ENCODE data around the gene SRRM1.

Gene SRRM1, protein sequence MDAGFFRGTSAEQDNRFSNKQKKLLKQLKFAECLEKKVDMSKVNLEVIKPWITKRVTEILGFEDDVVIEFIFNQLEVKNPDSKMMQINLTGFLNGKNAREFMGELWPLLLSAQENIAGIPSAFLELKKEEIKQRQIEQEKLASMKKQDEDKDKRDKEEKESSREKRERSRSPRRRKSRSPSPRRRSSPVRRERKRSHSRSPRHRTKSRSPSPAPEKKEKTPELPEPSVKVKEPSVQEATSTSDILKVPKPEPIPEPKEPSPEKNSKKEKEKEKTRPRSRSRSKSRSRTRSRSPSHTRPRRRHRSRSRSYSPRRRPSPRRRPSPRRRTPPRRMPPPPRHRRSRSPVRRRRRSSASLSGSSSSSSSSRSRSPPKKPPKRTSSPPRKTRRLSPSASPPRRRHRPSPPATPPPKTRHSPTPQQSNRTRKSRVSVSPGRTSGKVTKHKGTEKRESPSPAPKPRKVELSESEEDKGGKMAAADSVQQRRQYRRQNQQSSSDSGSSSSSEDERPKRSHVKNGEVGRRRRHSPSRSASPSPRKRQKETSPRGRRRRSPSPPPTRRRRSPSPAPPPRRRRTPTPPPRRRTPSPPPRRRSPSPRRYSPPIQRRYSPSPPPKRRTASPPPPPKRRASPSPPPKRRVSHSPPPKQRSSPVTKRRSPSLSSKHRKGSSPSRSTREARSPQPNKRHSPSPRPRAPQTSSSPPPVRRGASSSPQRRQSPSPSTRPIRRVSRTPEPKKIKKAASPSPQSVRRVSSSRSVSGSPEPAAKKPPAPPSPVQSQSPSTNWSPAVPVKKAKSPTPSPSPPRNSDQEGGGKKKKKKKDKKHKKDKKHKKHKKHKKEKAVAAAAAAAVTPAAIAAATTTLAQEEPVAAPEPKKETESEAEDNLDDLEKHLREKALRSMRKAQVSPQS

DNA sequence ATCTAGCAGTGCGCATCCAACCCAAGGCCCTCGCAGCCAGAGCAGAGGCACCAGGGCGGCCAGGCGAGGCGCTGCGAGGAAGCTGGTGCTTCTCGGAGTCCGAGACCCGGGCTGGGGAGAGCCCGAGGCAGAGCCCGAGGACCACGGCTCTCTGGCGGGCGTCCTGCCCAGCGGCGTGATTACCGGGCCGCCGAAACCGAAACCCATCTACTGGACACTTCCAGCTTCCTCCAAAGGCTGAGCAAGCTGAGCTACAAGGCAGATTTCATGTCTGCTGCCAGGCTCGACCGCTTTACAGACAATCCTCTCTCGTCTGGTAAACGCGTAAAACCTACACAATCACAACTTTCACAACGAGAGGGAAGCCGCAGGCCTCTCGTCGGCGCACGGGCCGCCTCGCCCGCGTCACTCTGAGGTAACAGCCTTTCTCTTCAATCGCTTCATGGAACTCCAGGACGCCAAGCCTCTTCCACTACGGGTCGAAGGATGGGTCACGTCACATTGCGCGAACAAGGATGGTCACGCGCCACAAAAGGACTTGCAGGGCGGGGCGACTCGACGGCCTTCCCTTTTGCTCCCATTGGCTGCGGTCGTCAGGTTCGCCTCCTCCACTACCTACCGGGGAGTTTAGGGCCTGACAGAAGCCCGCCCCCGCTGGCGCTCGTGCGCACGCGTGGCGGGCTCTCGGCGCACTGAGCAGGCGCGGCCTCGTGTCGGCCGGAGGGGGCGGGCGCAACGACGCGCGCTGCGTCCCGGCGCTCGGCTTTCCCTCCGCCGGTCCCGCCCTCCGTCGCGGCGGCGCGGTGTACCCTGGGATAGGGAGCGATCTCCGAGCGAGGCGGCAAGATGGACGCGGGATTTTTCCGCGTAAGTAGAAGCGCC is at the start of gene SRRM1:
Gene SRRM1 (plus strand): TSS at position 822 of the 882 bp plus-strand sequence. CDS start 25 bp downstream, at position 847.
- peak; percentile 99 for DNase-seq (ENCODE audit: low spot score)

DNA sequence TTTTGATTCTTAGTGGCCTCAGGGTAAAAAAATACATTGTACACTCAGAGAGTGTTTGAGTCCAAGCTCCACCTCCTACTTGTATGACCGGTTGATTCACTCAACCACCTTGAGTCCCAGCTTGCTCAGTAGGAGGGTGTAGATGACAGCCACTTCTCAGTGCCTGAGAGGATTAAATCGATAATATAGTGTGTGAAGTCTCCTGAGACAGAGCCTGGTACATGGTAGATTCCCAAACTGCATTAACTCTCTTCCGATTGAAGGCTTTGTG is 48.8 kb upstream of the SRRM1 start:
- DNase-seq (ENCODE audit: low spot score): no peak

DNA sequence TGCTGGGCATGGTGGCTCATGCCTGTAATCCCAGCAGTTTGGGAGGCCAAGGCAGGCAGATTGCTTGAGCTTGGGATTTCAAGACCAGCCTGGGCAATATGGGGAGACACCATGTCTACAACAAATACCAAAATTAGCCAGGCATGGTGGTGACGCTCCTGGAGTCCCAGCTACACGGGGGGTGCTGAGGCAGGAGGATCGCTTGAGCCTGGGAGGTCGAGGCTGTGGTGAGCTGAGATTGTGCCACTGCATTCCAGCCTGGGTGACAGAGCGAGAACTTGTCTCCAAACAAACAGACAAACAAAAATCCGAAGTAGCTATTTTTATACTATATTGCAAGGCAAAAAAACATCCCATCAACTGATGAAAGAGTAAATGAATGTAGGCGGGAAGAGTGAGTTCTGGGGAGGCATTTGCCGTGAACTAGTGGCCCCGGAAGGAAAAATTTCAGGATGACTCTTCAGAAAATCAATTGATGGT is 46.7 kb upstream of the SRRM1 start:
- DNase-seq (ENCODE audit: low spot score): no peak

DNA sequence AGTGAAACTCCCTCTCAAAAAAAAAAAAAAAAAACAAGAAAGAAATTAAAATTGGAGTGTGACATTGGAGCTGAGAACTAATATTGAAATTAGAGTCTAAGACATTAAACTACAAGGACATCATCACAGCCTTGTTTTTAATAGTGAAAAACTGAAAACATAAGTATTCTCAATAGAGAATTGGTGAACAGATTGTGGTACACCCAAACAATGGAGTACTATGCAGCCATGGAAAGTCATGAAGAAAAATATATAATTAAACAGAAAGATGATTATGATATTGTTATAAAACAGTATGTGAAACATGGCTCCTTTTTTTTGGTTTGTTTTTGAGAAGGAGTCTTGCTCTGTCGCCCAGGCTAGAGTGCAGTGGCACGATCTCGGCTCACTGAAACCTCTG is 43.8 kb upstream of the SRRM1 start:
- DNase-seq (ENCODE audit: low spot score): no peak

DNA sequence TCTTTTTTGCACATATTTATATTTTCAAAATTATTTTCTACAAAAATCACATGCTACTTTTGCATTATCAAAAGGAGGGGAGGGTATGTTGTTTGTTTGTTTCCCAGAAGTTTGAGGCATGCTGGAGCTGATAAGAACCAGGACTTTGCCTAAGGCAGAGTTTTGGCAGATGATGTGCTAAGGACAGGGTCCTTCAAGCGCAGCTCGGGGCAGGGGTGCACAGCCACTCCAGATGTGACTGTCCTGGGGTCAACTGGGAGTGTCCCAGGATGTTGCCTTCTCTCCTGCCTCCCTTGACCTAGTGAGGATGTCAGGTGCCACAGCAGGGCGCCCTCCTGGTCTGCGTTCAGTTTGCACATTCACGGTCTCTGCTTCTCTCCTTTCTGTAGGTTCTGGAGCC is 42.6 kb upstream of the SRRM1 start:
- DNase-seq (ENCODE audit: low spot score): no peak

DNA sequence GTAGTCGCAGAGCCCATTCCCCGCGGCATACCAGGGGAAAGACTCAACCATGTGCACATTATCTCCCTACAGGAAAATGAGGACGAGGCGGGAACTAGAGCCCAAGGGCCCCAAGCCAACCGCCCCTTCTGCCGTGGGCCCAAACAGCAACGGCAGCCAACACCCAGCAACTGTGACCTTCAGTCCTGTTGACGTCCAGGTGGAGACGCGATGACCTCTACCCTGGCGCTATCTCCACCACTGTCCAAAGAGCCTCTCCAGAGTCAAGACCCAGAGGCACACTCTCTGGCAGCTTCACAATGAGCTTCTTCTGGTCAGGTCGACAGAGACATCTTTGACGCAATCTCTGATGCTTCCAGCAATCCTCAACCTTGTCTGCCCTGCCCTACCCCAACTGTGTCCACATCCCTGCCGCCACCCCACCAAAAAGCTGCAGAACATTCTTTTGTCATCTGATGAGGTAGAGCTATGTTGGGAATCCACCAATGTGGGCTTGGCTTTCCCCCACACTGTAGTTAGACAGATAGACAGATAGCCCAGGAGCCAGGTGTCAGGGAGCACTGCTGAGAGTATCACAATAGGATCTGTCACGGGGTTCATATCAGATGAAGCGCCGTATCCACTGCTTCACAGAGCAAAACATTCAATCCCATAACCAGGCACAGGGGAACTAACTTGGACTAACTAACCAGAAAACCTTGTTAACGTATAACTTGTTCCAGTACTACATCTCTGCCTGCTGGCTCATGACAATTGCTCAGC is 37.4 kb upstream of the SRRM1 start:
- no peak for DNase-seq (ENCODE audit: low spot score)

DNA sequence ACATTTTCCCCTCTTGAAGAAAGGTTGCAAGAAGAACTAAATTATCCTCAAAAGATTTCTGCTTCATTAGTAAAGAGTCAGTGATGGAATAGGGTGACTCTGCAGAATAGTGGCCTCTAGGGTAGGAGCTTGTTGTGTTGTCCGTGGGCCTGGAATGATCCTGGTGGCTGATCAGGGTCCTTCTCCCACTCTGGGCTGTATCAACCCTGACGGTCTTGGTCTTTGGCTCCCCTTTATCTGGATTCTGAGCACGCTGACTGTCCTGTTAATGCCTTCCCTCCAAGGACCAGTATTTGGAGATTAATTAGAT is 36.9 kb upstream of the SRRM1 start:
- no peak for DNase-seq (ENCODE audit: low spot score)

DNA sequence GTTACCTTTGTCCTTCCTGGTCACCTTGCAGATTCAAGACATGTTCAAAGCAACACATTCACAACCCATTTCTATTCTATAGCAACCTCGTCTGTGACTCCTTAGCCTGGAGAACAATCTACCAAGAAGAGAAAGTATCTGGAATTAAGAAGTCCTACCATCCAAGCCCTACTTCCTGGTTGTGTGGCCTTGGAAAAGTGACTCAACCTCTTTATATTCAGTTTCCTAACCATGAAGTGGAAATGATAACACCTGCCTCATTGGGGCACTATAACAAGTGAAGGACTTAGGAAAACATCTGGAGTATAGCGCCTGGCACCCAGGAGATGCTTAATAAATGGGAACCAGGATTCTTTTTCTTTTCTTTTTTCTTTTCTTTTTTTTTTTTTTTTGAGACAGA is 36.5 kb upstream of the SRRM1 start:
- no peak for DNase-seq (ENCODE audit: low spot score)

DNA sequence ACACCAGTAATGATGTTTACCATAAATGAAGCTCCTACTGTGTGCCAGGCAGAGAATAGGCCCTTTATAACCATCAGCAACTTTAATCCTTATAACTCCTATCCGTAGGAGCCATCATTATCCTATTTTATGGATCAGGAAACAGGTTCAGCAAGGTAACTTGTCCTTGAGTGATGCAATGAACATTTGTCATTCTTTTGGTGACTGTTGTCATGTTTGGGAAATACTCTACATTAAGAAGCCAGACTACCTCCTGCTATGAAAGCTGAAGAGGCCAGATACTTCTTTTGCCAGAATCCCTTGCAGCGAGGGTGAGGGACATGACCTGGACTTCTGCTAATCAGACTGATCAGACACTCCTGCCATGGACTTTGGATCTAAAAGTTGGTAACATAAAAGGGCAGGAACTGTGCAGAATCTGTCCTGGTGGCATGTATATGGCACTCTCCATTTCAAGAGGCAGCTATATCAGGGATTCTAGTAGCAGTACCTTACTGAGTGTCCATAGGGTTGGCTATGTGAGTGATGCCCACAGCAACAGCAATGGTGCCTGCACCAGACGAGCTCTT is 33.1 kb upstream of the SRRM1 start:
- DNase-seq (ENCODE audit: low spot score): no peak

DNA sequence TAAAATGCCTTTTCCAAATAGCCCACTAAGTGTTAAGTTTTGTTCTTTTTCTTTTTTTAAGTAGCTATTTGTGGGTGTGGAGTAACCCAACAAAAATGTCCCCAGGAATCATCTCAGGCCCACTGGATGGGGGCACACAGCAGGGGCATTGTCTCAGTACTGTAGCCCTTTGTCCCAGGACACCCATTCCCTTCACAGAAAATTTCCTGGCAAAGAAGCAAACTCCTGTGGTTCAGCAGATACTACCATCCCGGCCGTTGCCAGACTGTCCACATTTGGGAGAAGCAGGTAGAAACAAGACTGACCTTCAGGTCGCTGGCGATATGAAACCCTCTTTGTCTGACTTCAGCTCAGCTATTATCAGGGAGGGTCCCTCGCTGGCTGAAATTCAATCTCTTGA is 23.7 kb upstream of the SRRM1 start:
- DNase-seq (ENCODE audit: low spot score): no peak

DNA sequence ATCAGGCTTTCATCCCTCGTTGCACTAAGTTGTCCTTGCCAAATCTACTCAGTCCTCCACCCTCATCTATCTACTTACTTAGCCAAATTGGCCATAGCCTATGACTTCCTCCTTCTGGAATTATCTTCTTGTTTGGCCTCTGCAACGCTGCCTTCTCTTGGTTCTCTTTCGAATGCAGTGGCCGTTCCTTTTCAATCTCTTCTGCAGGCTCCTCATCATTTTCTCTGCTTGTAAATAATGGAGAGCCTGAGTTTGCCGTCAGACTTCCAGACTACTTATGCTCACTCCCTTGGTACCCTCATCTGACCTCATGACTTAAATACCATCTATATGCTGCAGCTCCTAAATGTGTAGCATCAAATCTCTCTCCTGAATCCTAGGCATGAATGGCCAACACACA is 22.4 kb upstream of the SRRM1 start:
- no peak for DNase-seq (ENCODE audit: low spot score)

DNA sequence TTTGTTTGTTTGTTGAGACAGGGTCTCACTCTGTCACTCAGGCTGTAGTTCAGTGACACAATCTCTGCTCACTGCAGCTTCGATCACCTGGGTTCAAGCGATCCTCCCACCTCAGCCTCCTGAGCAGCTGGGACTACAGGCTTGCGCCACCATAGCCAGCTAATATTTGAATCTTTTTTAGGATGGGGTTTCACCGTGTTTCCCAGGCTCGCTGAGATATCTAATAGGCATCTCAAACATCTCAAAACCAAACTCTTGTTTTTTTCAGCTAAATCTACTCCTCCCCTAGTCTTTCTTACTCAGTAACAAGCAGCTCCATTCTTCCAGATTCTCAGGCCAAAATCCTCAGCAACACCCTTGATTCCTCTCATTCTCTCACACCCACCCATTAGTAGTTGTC is 22.0 kb upstream of the SRRM1 start:
- peak; percentile 29 for DNase-seq (ENCODE audit: low spot score)

DNA sequence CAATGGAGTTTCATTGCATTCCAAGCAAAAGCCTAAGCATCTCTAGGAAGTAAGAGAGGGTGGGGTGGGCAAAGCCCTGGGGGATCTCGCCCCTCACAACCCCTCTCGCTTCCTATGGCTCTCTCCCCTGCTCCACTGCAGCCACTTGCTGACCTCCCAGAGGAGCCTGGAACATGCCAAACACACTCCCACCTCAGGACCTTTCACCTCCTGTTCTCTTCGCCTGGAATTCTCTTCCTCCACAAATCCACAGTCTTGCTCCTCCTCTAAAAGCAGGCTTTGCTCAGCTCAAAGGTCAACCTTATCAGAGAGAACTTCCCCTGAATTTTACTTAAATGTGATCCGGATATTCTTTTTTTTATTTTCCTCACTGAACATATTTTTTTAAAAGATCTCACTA is 20.9 kb upstream of the SRRM1 start:
- DNase-seq (ENCODE audit: low spot score): no peak

DNA sequence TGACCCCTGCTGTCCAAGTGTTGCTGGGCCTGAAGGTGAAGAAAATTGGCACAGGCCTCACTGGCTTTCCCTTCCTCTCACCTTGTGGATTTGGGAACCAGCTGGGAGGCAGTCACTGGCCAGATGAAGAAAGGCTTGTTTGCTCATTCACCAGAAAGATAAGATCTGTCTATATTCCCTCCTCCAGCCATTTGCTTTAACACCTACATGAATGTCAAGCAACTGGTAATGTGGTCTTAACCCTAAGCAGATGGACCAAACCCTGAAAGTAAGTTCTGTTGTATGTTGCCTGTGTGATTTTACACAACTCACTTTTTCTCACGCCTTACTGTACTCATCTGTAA is 10.3 kb upstream of the SRRM1 start:
- no peak for DNase-seq (ENCODE audit: low spot score)

DNA sequence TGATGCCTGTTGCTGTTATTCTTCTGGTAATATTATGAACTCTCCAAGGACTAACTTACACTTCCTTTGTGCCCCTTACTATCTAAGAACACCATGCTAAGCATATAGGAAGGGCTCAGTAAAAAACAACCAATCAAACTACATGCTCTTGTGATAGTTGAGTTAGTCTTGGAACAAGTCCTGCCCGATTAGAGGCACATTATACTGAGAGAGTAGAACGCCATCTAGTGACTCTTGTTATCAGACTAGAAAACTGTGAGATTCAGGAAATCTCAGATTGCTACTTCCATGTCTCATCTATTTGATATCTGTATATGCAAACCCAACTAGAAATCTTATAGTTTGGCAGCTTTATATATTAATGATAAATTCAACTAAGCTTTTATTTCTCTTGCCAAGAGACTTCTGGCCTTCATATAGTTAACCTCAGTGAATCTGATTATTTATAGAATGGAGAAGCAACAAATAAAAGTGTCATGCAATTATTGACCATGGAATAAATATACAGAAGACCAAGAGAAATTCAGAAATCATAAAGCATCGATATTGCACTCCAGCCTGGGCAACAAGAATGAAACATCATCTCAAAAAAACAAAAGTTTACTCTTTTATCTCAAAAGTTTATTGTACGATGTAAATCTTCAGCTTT is 7.8 kb upstream of the SRRM1 start:
- peak; percentile 76 for DNase-seq (ENCODE audit: low spot score)

DNA sequence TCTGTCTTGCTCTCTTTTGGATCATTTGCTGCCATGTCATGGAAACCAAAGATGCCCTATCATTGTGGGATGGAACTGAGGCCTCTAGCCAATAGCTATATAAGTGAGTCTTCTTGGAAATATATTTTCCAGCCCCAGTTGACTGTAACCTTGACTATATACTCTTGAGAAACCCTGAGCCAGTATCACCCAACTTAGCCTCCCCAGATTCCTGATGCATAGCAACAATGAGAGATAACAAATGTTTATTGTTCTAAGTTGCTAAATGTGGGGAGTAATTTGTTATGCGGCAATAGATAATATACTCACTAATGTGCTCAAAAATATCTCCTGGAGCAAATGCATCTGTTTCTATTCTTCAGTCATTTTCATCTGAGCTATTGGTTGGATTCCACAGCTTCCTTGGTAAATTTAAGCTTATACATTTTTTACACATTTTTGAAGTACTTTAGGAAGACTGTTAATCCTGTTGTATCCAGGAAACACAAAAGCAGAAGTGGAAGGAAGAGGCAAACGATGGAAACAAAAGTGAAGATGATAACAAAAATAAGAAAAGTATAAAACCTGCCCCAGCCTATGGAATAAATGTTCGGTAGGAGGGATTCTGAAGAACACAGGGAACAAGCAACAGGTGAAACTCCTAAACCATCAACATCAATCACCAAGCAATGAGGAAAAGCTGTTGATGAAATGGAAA is 6.3 kb upstream of the SRRM1 start:
- DNase-seq (ENCODE audit: low spot score): no peak

DNA sequence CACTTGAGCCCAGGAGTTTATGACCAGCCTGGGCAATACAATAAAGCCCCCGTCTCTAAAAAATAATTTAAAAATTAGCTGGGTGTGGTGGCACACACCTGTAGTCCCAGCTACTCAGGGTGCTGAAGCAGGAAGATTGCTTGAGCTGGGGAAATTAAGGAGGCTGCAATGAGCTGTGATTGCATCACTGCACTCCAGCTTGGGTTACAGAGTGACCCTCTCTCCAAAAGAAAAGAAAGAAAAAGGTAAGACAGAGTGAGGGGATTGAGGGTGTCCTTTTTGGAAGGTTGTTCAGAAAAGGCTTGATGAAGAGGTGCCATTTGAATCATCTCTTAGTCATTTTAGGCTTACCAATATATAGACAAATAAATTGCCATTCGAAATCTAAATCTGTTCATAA is 4.0 kb upstream of the SRRM1 start:
- no peak for DNase-seq (ENCODE audit: low spot score)

DNA sequence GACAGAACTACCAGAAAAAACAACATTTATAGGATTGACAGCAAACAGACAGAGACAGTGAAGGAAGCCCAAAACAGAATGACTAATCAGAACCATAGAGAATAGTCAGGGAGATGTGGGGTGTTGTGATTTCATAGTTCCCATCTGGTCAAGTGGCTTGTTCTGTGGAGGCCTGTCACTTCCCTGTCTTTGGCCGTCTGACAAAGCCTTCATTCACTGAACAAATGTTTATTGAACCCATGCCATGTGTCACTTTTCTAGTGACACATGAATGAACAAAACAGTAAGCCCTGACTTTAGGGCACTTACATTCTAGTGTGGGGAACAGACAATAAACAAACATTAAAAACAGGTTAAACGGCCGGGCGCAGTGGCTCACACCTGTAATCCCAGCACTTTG is 3.2 kb upstream of the SRRM1 start:
- DNase-seq (ENCODE audit: low spot score): peak; percentile 21

DNA sequence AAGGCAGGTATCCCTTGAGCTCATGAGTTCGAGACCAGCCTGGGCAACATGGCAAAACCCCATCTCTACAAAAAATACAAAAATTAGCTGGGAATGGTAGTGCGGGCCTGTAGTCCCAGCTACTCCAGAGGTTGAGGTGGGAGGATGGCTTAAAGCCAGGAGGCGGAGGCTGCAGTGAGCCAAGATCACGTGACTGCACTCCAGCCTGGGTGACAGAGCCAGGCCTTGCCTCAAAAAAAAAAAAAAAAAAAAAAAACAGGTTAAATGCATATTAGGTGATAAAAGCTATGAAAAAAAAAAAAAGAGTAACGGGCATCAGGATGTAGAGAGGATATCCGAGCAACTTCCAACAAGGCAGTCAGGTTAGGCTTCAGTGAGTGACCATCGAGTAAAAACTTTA is 2.8 kb upstream of the SRRM1 start:
- DNase-seq (ENCODE audit: low spot score): no peak

DNA sequence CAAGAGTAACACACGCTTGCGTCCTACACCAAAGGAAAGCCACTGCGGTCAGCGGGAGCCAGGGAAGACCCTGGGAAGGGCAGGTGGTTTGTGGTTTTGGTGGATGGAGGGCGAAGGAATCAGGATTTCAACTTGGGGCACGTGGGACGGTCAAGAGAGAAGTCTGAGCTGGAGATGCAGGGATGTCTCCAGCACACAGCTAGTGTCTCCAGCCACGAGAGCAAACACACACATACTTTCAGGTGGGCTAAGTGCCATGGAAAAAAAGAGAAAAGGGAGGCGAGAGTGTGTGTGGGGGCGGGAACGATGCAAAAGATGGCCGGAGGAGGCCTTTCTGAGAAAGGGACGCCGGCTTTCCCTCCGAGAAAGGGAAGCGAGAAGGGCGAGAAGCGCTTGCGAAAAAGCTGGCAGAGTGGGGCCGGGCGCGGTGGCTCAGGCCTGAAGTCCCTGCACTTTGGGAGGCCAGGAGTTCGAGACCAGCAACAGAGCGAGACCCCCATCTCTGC is 1.4 kb upstream of the SRRM1 start:
- peak; percentile 50 for DNase-seq (ENCODE audit: low spot score)
